Parathyroid adenoma (tissue), 2 donors: ENCODE results near the gene NEO1.

Experiments
- H2AFZ ChIP-seq: fragments of 300-600 bp; sonication (generic); one replicate; pipeline ENCODE4 v1.7.0; 2017; ENCODE audit warnings: antibody characterized with exemption, mild to moderate bottlenecking
- H3K27ac ChIP-seq: fragments of 300-600 bp; sonication (generic); one replicate; pipeline ENCODE4 v1.7.0; 2017
- H3K27me3 ChIP-seq: fragments of 300-600 bp; sonication (generic); one replicate; pipeline ENCODE4 v1.7.0; 2017; ENCODE audit warnings: low read length; ENCODE audit not compliant: control insufficient read depth, insufficient read depth
- H3K36me3 ChIP-seq: fragments of 300-600 bp; sonication (generic); one replicate; pipeline ENCODE4 v1.7.0; 2017; ENCODE audit warnings: low read length; ENCODE audit not compliant: control insufficient read depth, insufficient read depth
- H3K4me1 ChIP-seq: fragments of 300-600 bp; sonication (generic); one replicate; pipeline ENCODE4 v1.7.0; 2017; ENCODE audit warnings: control low read depth
- H3K4me2 ChIP-seq: fragments of 300-600 bp; sonication (generic); one replicate; pipeline ENCODE4 v1.7.0; 2017; ENCODE audit warnings: low read length
- H3K4me3 ChIP-seq: fragments of 300-600 bp; sonication (generic); one replicate; pipeline ENCODE4 v1.7.0; 2017; ENCODE audit warnings: low read depth, low read length
- H3K79me2 ChIP-seq: fragments of 300-600 bp; sonication (generic); one replicate; pipeline ENCODE4 v1.7.0; 2017; ENCODE audit warnings: control low read depth
- H3K9ac ChIP-seq: fragments of 300-600 bp; sonication (generic); one replicate; pipeline ENCODE4 v1.7.0; 2017; ENCODE audit warnings: mild to moderate bottlenecking
- H3K9me3 ChIP-seq: fragments of 300-600 bp; sonication (generic); one replicate; pipeline ENCODE4 v1.7.0; 2017; ENCODE audit warnings: low read length; ENCODE audit not compliant: control insufficient read depth
- TF ChIP-seq, protein P1 (sequence below): fragments of 300-600 bp; sonication (generic); IDR thresholded peaks from one replicate; pipeline ENCODE4 v1.7.0; 2017; ENCODE audit warnings: antibody characterized with exemption, mild to moderate bottlenecking
- donor health status: primary hyperparathyroidism.

The NEO1 gene

GRCh38 chr15:73079565-73079964 is 27.3 kb downstream of the NEO1 start:
- Histone ChIP-seq H3K27me3 (no peaks in the 10 kb centered on the region), H3K9ac (no peak overlapping the region), H3K79me2 (peaks cover 2% of the 10 kb centered on the region), H3K4me3 (no peak overlapping the region), H3K4me1 (peaks cover 3% of the 10 kb centered on the region), H2AFZ (no peak overlapping the region), H3K27ac (no peak overlapping the region), H3K4me2 (no peak overlapping the region), H3K9me3 (no peaks in the 10 kb centered on the region), H3K36me3 (no peaks in the 10 kb centered on the region)
- TF ChIP-seq, protein P1, sequence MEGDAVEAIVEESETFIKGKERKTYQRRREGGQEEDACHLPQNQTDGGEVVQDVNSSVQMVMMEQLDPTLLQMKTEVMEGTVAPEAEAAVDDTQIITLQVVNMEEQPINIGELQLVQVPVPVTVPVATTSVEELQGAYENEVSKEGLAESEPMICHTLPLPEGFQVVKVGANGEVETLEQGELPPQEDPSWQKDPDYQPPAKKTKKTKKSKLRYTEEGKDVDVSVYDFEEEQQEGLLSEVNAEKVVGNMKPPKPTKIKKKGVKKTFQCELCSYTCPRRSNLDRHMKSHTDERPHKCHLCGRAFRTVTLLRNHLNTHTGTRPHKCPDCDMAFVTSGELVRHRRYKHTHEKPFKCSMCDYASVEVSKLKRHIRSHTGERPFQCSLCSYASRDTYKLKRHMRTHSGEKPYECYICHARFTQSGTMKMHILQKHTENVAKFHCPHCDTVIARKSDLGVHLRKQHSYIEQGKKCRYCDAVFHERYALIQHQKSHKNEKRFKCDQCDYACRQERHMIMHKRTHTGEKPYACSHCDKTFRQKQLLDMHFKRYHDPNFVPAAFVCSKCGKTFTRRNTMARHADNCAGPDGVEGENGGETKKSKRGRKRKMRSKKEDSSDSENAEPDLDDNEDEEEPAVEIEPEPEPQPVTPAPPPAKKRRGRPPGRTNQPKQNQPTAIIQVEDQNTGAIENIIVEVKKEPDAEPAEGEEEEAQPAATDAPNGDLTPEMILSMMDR = no peak

DNA sequence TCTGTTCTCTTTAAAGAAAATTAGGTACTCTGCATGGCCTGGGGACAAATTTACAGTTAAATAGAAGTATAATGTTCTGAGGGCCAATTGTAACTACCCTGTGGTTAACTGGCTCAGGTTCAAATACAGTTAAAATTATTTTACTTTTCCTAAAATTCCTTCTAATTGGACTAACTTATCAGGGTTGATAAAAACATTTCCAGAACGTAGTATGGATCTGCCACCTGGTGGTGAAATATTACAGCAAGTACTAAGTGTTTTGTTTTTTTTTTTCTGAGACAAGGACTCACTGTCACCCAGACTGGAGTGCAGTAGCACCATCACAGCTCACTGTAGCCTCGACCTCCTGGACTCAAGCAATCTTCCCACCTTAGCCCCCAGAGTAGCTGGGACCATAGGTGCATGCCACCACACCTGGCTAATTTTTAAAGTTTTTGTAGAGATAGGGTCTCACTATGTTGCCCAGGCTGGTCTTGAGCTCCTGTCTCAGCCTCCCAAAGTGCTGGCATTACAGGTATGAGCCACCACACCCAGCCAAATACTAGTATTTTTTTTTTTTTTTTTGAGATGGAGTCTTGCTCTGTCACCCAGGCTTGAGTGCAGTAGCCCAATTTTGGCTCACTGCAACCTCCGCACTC is 29.2 kb downstream of the NEO1 start:
- no peak overlapping the region for H3K4me2 ChIP-seq
- no peak overlapping the region for H3K9ac ChIP-seq
- no peaks in the 10 kb centered on the region for H3K27me3 ChIP-seq
- peaks cover 2% of the 10 kb centered on the region for H3K79me2 ChIP-seq
- H3K27ac ChIP-seq = no peak overlapping the region
- no peak overlapping the region for H3K4me3 ChIP-seq
- H3K9me3 ChIP-seq = no peaks in the 10 kb centered on the region
- no peaks in the 10 kb centered on the region for H3K4me1 ChIP-seq
- H3K36me3 ChIP-seq = no peaks in the 10 kb centered on the region
- H2AFZ ChIP-seq = no peak overlapping the region
- TF ChIP-seq, protein P1 = peak; percentile 64

DNA sequence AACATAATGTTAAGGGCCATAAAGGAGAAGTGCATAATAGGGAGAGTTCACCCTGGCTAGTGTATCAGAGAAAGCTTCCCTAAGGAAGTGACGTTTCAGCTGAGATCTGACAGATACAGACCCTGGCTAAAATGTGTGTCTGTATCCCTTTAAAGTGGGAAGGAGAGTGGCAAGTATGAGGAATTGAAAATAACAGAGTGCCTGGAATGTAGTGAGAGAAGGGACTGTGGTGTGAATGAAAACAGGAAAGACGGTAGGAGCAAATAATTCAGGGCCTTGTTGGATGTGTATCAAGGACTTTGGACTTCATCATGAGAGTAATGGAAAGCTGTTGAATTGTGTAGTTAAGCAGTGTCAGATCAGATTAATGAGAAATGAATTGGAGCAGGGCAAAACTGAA is 30.5 kb downstream of the NEO1 start:
- no peak overlapping the region for H3K4me2 ChIP-seq
- H3K79me2 ChIP-seq = peaks cover 2% of the 10 kb centered on the region
- no peaks in the 10 kb centered on the region for H3K36me3 ChIP-seq
- H2AFZ ChIP-seq = no peak overlapping the region
- no peak overlapping the region for H3K4me3 ChIP-seq
- no peaks in the 10 kb centered on the region for H3K4me1 ChIP-seq
- H3K9ac ChIP-seq = no peak overlapping the region
- no peak overlapping the region for H3K27ac ChIP-seq
- H3K9me3 ChIP-seq = no peaks in the 10 kb centered on the region
- TF ChIP-seq, protein P1 = no peak
- no peaks in the 10 kb centered on the region for H3K27me3 ChIP-seq

- no peak overlapping the region for H3K9ac ChIP-seq
- H2AFZ ChIP-seq = no peak overlapping the region
- H3K36me3 ChIP-seq = no peaks in the 10 kb centered on the region
- TF ChIP-seq, protein P1 = no peak
- no peak overlapping the region for H3K27ac ChIP-seq
- peaks cover 2% of the 10 kb centered on the region for H3K79me2 ChIP-seq
- no peaks in the 10 kb centered on the region for H3K4me1 ChIP-seq
- H3K4me2 ChIP-seq = no peak overlapping the region
- no peaks in the 10 kb centered on the region for H3K9me3 ChIP-seq
- no peak overlapping the region for H3K4me3 ChIP-seq
- no peaks in the 10 kb centered on the region for H3K27me3 ChIP-seq
These were observed 34.8 kb downstream of the NEO1 start for GRCh38 chr15:73087098-73087497.

GRCh38 chr15:73105064-73105463 is 52.8 kb downstream of the NEO1 start:
- Histone ChIP-seq H3K9ac (no peak overlapping the region), H2AFZ (no peak overlapping the region), H3K79me2 (no peaks in the 10 kb centered on the region), H3K27me3 (no peaks in the 10 kb centered on the region), H3K36me3 (no peaks in the 10 kb centered on the region), H3K27ac (no peak overlapping the region), H3K4me3 (no peak overlapping the region), H3K4me1 (no peaks in the 10 kb centered on the region), H3K9me3 (no peaks in the 10 kb centered on the region), H3K4me2 (no peak overlapping the region)
- TF ChIP-seq, protein P1 = no peak
